Measurements from ENCODE around the gene PSMB4. TPM values are rescaled to one million over a fixed set of nuclear protein-coding genes. Genes with fewer than 3 reads are reported as not detected.
"Not testable (repeated sequence)": the region's sequence is repeated elsewhere in the genome, so short reads cannot be mapped to it uniquely, and the experiment has no call there.

The PSMB4 gene
- total RNA-seq, 1 donor from 2014 or later = 310 TPM

- ChIA-PET POLR2A (interaction anchor here (0.5 kb wide), 1 partner anchor 8 kb away, joined by 11 read pairs; no protein-coding TSS in a partner anchor), CTCF (no interaction called here)
- Mint-ChIP-seq H3K27ac (no peak overlapping the region), H3K36me3 (ENCODE audit: low read depth) (no peaks in the 10 kb centered on the region), H3K27me3 (peaks cover 2% of the 10 kb centered on the region), H3K4me3 (no peak overlapping the region), H3K9me3 (no peaks in the 10 kb centered on the region), H3K4me1 (no peaks in the 10 kb centered on the region)
- ATAC-seq (ENCODE audit: low read depth) = no peak
- no peak for DNase-seq
- intact Hi-C loops (cut with micrococcal nuclease) = no loop called here
- no peak for TF ChIP-seq CTCF (IDR thresholded peaks at IDR 0.05)
Measured at GRCh38 chr1:151391079-151391563, 8.3 kb upstream of the PSMB4 start.

- no peak for TF ChIP-seq CTCF (IDR thresholded peaks at IDR 0.05)
- no peak overlapping the region for H3K4me3 Mint-ChIP-seq
- DNase-seq (no peak), ATAC-seq (ENCODE audit: low read depth) (no peak)
- ChIA-PET CTCF (interaction anchor here (0.9 kb wide), 1 partner anchor 93 kb away, joined by 3 read pairs; no protein-coding TSS in a partner anchor), POLR2A (no interaction called here)
- H3K36me3 Mint-ChIP-seq (ENCODE audit: low read depth) = no peaks in the 10 kb centered on the region
- intact Hi-C loops (cut with micrococcal nuclease) = no loop called here
- peaks cover 2% of the 10 kb centered on the region for H3K27me3 Mint-ChIP-seq
- H3K27ac Mint-ChIP-seq = no peak overlapping the region
- peaks cover 6% of the 10 kb centered on the region for H3K4me1 Mint-ChIP-seq
- no peaks in the 10 kb centered on the region for H3K9me3 Mint-ChIP-seq
Measured at GRCh38 chr1:151393583-151393982, 5.8 kb upstream of the PSMB4 start.

GRCh38 chr1:151396265-151396664, 3.1 kb upstream of the PSMB4 start:
- DNase-seq; intact Hi-C loops (cut with micrococcal nuclease); H3K9me3 Mint-ChIP-seq; H3K27ac Mint-ChIP-seq; H3K27me3 Mint-ChIP-seq; CTCF ChIA-PET; H3K4me3 Mint-ChIP-seq; ATAC-seq (ENCODE audit: low read depth): not testable (repeated sequence)
- Mint-ChIP-seq H3K4me1 (peaks cover 28% of the 10 kb centered on the region), H3K36me3 (ENCODE audit: low read depth) (peaks cover 20% of the 10 kb centered on the region)
- POLR2A ChIA-PET = interaction anchor here (0.7 to 5.7 kb wide), 2 partner anchors 47 to 69 kb away, joined by 3 to 61 read pairs; partner anchors contain the start of genes PI4KB and RFX5

GRCh38 chr1:151401125-151401788, 1.9 kb downstream of the PSMB4 start:
- TF ChIP-seq CTCF (IDR thresholded peaks at IDR 0.05) = no peak
- Mint-ChIP-seq H3K27me3 (no peaks in the 10 kb centered on the region), H3K4me1 (peaks cover 31% of the 10 kb centered on the region), H3K27ac (peak overlapping the region; percentile 98), H3K36me3 (ENCODE audit: low read depth) (peaks cover 64% of the 10 kb centered on the region), H3K4me3 (peak overlapping the region; percentile 89), H3K9me3 (no peaks in the 10 kb centered on the region)
- CTCF ChIA-PET = interaction anchor here (0.9 to 2.2 kb wide), 3 partner anchors 61 to 100 kb away, joined by 3 to 5 read pairs (median 5); no protein-coding TSS in a partner anchor
- intact Hi-C loops (cut with micrococcal nuclease) = no loop called here
- POLR2A ChIA-PET = interaction anchor here (0.6 to 5.7 kb wide), 3 partner anchors 52 to 1079 kb away, joined by 3 to 61 read pairs (median 9); partner anchors contain the start of genes RFX5 and ZNF687
- DNase-seq (no peak), ATAC-seq (ENCODE audit: low read depth) (no peak)

GRCh38 chr1:151401860-151402259, 2.5 kb downstream of the PSMB4 start:
- H3K27ac Mint-ChIP-seq = peak overlapping the region; percentile 50
- H3K36me3 Mint-ChIP-seq (ENCODE audit: low read depth) = peaks cover 69% of the 10 kb centered on the region
- DNase-seq (no peak), ATAC-seq (ENCODE audit: low read depth) (no peak)
- no peaks in the 10 kb centered on the region for H3K27me3 Mint-ChIP-seq
- H3K9me3 Mint-ChIP-seq = no peaks in the 10 kb centered on the region
- ChIA-PET CTCF (interaction anchor here (2.2 kb wide), 1 partner anchor 101 kb away, joined by 5 read pairs; no protein-coding TSS in a partner anchor), POLR2A (no interaction called here)
- intact Hi-C loops (cut with micrococcal nuclease) = no loop called here
- peak overlapping the region; percentile 28 for H3K4me3 Mint-ChIP-seq
- TF ChIP-seq CTCF (IDR thresholded peaks at IDR 0.05) = no peak
- peaks cover 31% of the 10 kb centered on the region for H3K4me1 Mint-ChIP-seq
